ENCODE results near the gene CFL2. TPM values are rescaled to one million over a fixed set of nuclear protein-coding genes. Genes with fewer than 3 reads are reported as not detected.
"Not testable (repeated sequence)": the region's sequence is repeated elsewhere in the genome, so short reads cannot be mapped to it uniquely, and the experiment has no call there.

CFL2 gene
- 10.2 TPM for total RNA-seq

DNA sequence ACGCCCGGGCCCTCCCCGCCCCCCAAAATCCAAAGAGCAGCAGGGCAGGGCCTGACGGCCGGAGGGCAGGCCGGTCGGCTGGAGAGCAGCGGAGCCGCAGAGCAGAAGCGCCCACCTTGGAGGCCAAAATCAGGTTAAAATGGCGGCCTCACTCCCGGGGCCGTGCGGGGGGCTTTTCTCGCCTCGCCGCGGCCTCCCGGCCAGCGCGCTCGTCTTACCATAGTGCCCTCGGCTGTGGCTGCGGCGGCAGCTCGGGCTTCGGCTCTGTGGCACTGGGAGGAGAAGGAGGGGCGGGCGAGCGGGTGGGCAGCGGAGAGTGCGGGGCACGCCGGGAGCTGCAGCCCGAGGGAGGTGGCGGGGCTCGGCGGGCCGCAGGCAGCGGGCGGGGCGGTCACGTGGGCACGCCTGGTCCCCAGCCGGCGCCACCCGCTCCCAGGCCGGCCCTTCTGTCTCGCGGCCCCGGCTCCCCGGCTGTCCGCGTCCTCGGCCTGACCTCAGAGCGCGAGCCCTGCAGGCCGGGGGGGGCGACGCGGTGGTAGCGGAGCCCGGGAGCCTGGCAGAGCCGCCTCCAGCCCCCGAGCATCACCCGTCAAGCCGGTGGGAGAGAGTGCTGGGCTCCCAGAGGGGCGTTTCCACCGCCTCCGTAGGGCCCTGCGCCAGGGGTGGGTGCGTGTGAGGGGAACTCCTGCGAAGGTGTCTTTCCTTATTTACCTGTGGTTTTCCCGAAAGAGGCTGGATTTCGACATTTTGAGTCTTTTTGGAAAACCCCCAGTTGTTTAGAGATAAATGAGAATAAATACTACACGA is at the start of gene CFL2:
CFL2 (minus strand) TSS at position 274 of the 807 bp plus-strand sequence; CDS start at position 221, 53 bp downstream.
- DNase-seq (ENCODE audit: low read depth in 2 of 3, low spot score in 2 of 3), result peak; percentile 50 to 82 (median 77)

DNA sequence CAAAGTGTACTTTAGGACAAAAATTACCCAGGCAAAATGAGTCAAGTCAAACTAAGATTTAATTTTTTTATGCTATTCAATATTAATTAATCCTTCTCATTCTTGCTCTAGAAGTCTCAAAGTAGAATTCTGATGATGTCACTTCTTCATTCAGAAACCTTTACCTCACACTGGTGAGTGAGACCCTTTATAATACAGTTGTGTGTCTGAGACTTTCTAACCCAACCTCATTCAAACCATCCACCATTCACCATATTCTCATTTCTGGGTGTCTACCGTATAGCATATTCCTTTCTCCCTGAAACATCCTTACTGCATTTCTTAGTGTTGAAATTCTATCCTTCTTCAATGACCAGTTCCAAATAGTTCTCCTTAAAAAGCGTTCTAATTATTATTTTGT is 40.8 kb upstream of the CFL2 start:
- no peak for DNase-seq (ENCODE audit: low read depth in 2 of 3, low spot score in 2 of 3)

DNA sequence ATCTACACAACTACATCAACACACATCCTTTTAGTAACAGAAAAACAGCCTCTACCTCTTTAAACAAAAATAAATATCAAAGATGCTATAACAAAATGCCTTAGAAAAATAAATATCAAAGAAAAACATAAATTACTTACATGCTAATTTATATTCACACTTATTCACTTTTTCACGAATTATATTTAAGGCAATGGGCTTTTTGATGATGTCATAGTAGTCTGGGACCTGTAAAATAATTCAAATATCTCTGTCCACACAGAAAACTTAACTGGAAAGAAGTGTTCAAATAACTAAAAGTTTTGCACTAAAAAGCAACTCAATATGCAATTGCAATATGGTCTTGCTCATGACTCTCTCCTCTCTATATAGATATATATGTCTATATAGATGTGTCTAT is 40.3 kb upstream of the CFL2 start:
- no peak for DNase-seq (ENCODE audit: low read depth in 2 of 3, low spot score in 2 of 3)

DNA sequence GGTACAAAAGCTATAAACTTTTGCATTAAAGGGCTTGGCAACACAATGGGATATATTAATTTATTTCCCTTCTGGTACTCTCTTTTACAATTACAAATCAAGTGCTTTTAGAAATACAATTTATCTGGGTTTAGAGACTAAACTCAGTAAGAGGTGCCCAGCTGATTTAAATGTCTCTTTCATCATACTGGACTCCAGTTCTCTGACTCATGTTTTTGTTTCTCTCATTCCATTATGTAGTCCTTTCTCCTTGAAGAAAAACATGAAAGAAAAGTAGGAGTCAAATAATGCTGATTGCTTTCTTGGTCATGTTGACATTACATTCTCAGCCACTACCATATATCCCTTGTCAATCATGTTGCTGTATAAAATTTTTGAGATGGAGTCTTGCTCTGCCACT is 36.3 kb upstream of the CFL2 start:
- DNase-seq (ENCODE audit: low read depth in 2 of 3, low spot score in 2 of 3), result no peak

GRCh38 chr14:34750233-34750632 is 35.8 kb upstream of the CFL2 start:
- DNase-seq (ENCODE audit: low read depth in 2 of 3, low spot score in 2 of 3), result no peak

DNA sequence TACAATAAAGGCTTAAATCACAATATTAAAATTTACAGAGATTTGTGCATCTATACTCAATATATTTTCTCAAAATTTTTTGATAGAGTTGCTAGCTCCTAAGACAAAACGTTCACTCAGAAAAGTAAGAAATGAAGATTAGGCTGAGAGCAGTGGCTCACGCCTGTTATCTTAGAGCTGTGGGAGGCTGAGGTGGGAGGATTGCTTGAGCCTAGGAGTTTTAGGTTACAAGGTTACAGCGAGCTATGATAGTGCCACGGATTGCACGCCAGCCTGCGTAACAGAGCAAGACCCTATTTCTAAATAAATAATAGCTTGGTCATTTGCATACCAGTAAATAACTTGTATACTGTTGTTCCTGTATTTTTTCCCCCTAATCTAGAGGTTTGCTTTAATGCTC is 35.0 kb upstream of the CFL2 start:
- DNase-seq (ENCODE audit: low read depth in 2 of 3, low spot score in 2 of 3), result no peak

DNA sequence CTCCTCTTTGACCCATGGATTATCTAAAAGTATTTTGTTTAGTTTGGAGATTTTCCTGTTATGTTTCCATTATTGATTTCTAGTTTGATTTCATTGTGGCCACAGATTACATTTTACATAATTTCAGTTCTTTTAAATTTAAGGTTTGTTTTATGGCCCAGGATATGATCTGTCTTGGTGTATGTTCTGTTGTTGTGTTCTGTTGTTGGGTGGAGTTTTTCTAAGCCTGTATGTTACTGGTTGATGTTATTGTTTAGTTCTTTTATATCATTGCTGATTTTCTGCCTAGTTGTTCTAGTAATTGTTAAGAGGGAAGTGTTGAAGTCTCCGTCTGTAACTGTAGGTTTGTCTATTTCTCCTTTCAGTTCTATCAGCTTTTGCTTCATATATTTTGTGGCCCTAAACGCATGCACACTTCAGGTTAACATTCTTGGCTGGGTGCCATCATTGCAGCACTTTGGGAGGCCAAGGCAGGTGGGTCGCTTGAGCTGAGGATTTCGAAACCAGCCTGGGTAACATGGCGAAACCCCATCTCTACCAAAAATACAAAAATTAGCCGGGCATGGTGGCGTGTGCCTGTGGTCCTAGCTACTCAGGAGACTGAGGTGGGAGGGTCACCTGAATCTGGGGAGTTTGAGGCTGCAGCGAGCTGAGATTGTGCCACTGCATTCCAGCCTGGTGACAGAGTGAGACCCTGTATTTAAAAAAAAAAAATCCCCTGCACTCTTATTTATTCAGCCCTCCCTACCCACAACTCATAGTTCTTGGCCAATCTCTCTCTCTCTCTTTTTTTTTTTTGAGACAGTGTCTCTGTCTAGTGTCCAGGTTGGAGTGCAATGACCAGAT is 28.1 kb upstream of the CFL2 start:
- DNase-seq (ENCODE audit: low read depth in 2 of 3, low spot score in 2 of 3), result no peak

DNA sequence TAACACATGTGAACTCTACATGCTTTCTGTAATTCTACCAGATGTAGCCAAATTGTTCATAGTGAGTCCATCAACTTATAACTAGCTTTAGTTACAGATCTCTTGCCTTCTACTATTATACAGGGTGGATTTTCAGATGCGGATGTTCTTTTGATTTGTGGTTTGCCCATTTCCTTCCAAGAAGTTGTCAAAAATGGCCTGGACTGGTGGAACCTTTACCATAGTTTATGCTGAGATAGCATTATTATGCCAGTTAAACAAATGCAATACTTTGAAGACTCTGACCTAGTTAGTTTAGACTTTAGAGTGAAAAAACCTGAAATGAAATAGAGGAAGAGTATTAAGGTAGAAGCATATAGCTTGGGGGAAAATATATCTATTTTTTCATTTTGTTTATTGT is 27.4 kb upstream of the CFL2 start:
- DNase-seq (ENCODE audit: low read depth in 2 of 3, low spot score in 2 of 3), result peak in 1 of 3 donors; percentile 30

GRCh38 chr14:34740139-34740538 is 25.7 kb upstream of the CFL2 start:
- not testable (repeated sequence) for DNase-seq (ENCODE audit: low read depth in 2 of 3, low spot score in 2 of 3)

GRCh38 chr14:34737079-34737478 is 22.7 kb upstream of the CFL2 start:
- not testable (repeated sequence) for DNase-seq (ENCODE audit: low read depth in 2 of 3, low spot score in 2 of 3)

DNA sequence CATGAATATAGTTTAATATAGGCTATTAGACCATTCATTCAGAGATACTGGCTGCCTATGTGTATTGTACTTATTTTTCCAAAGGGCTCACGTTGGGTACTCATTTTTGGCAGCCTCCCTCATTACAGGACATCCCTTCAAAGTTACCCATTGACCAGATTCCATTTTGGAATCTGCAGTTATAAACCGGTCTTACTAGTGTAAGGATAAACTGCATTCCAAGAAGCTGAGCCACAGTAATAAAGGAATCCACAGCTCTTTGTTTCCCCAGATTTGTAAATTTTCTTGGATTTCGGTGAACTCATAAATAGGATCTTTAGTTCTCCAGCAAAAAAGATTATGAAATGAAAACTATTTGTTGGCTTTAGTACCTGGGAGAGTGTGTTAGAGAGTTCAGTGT is 18.9 kb upstream of the CFL2 start:
- DNase-seq (ENCODE audit: low read depth in 2 of 3, low spot score in 2 of 3), result no peak

DNA sequence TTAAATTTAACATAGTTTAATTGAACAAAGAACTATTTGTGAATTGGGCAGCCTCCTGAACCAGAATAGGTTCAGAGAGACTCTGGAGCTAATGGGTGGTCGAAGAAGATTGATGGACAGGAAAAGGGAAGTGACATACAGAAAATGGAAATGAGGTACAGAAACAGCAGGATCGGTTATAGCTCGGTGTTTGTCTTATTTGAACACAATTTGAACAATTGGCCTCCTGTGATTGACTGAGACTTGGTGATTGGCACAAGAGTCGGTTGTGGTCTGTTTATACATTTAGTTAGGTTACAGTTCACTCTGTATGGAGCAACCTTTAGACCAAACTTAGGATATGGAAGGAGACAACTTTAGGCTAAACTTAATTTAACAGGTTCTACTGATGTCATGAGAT is 18.4 kb upstream of the CFL2 start:
- no peak for DNase-seq (ENCODE audit: low read depth in 2 of 3, low spot score in 2 of 3)

- no peak for DNase-seq (ENCODE audit: low read depth in 2 of 3, low spot score in 2 of 3)
Observed at GRCh38 chr14:34723867-34724266, 9.5 kb upstream of the CFL2 start.

GRCh38 chr14:34722723-34723545 is 8.5 kb upstream of the CFL2 start:
- peak in 2 of 3 donors; percentile 42 to 57 for DNase-seq (ENCODE audit: low read depth in 2 of 3, low spot score in 2 of 3)

GRCh38 chr14:34721129-34721528 is 6.7 kb upstream of the CFL2 start:
- no peak for DNase-seq (ENCODE audit: low read depth in 2 of 3, low spot score in 2 of 3)

GRCh38 chr14:34718750-34719304 is 4.4 kb upstream of the CFL2 start:
- no peak for DNase-seq (ENCODE audit: low read depth in 2 of 3, low spot score in 2 of 3)

- DNase-seq (ENCODE audit: low read depth in 2 of 3, low spot score in 2 of 3), result no peak
Observed at GRCh38 chr14:34715127-34715863, 902 bp upstream of the CFL2 start.

DNA sequence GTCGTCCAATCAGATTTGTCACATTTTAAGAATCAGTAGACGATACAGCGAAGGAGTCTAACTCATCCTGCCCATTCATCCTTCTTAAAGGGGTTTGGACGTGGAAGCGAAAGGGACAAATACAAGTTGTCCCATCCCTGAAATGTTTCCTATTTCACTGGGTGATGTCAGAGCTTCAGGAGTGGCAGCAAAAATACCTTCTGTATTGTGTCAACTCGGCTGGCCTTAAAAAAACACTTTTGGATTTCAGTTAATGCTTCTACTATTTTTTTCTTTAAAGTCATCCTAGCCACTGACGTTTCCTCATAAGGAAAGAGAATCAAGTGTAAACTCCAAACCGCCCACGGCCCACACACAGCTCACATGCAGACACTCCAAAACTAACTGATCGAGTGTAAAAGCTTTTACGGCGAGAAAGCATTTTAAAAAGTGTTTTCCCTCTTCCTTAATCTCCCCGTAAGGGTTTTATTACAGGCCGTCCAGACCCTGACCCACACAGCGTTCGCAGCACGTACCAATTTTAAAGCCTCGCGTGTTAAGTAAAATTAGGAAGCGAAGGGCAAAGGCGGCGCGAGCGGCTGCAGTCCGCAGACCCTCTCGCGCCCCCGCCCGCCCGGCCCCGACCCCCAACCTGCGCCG is 593 bp downstream of the CFL2 start:
- DNase-seq (ENCODE audit: low read depth in 2 of 3, low spot score in 2 of 3), result peak in 2 of 3 donors; percentile 32 to 55

DNA sequence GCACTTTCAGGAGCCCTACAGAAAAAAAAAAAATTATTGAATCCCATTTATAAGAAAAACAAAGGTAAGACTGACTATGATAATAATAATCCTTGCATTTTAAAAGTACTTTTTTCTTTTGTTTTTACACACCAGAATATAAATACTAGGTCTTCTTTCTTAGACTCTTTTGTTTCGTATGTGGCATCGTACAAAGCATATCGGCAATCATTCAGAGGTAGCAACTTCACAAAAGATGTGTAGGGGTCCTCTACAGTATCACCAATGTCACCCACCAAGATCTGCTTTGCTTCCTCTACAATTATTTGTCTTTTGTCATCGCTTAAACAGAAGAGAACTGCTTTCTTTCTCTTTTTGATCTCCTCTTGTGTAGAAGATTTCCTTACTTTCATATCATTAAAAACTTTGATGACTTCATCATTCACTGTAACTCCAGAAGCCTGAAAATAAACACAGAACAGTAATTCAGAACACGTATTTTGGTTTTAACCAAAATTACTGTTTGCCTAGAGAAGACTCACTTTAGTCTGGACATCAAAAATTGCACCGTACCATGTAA is 1.2 kb downstream of the CFL2 start:
- DNase-seq (ENCODE audit: low read depth in 2 of 3, low spot score in 2 of 3), result no peak
